ENCODE data around the gene NPSR1.
"Not testable (repeated sequence)": the region's sequence is repeated elsewhere in the genome, so short reads cannot be mapped to it uniquely, and the experiment has no call there.

The NPSR1 gene

DNA sequence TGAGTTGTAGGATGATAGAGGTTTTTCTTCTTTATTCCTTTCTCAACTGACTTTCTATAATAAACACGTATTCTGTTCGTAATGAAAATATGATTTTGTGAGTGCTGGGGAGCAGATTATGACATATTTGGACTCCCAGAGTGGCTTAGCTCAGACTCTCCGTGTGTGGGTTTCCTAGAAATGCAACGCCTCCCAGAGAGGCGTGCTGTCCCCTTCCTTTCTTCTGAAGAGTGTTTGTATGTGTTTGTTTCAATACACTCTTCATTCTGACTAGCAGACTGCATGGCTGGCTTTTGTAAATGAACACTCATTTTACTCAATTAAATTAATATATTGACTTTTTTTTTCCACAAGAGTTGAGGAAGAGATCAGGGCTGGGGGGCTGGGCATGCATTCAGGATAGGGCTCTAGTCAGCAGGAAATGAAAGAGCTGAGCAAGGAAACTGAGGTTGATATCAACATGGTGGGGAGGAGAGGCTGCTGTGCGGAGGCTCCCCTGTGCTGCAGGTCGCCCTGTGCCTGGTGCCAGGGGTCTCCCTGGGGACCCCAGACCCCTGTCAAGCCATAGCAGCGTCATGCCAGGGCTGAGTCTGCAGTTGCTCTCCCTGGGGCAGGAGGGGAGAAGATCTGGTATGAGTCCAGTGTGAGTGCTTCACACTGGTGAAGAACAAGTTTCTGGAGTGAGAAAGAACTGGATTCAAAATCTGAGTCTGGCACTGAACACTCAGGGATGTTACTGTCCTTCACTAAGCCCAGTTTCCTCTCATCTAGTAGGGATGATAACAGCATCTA lies 221.1 kb downstream of the NPSR1 start:
- not testable (repeated sequence) for DNase-seq

DNA sequence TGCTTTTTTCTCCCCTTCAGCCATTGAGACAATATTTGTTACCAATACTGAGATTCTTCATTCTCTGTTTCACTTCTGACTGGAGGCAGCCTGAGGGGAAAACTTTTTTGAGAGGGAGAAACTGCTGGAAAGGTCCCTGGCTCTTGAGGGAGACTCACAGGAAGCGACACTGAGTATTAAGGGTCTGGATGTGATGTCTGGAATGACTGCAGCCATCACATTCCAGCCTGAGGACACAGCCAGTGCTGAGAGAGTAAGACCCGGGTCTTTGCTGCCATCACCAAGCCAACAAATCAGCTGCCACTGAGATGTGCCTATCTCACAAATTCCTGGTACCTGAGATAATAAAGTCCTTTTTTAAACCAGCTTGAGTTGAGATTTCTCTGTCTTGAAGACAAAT lies 221.9 kb downstream of the NPSR1 start:
- no peak for DNase-seq

DNA sequence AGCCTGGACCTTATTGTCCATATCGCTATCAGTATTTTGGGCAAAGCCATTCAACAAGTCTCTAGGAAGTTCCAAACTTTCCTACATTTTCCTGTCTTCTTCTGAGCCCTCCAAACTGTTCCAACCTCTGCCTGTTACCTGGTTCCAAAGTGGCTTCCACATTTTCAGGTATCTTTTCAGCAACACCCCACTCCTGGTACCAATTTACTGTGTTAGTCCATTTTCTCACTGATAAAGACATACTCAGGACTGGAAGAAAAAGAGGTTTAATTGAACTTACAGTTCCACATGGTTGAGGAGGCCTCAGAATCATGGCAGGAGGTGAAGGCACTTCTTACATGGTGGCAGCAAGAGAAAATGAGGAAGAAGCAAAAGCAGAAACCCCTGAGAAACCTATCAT lies 225.8 kb downstream of the NPSR1 start:
- DNase-seq: not testable (repeated sequence)

DNA sequence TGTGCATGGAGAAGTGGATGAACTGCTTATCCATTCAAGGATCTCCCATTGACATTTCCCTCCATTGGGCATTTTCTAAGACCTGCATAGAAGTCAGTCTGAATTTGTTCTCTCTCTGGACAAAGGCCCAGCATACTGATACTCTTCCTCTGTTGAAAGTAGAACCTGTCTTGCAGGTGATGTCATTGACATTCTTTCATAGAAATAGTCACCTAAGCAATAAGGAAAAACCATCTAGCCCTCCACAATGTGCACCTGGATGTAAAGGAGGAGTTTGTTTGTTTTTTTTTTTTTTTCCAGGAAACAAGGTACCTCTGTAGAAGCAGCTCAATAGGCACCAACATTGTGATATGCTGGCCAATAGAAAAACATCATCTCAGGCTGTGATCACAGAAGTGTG lies 228.8 kb downstream of the NPSR1 start:
- DNase-seq: no peak

DNA sequence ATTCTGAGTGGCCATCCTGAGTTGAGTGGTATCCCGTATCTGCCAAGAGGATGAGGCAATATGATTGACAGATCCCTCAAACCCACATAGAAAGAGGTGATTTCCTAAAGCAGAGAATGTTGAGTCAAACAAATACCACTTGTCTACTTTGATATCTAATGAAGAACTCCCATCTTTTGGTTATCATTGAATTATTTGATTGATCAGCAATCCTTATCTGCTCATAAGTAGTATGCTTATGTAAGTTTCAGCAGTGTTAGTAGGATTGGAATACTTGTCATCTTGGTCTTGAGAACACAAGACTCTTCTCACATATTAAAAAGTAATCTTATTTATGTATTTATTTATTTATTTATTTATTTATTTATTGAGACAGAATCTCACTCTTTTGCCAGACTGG lies 231.9 kb downstream of the NPSR1 start:
- no peak for DNase-seq

DNA sequence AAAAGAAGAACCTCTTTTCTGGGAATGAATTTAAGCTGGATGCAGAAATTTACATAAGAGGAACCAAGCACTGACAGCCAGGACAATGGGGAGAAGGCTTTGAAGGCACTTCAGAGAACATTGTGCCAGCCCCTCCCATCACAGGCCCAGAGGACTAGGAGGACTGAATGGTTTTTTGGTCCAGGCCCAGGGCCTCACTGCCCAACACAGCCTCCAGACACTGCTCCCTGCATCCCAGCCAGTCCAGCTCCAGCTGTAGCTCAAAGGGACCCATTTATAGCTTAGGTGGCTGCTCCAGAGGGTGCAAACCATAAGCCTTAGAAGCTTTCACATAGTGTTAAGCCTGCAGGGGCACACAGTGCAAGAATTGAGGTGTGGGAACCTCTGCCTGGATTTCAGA lies 237.2 kb downstream of the NPSR1 start:
- no peak for DNase-seq

All from fibroblast of skin of right quadriceps (primary cell).